ELR (cell line): Measurements from ENCODE around the gene USF2.
A peak's percentile ranks its signal among the peaks of the same experiment; 100 is the strongest.

Source experiments
- DNase-seq: peaks from one replicate; pipeline ENCODE4 v3.0.0-alpha.2; 2015; ENCODE audit warnings: low read depth

Gene USF2

DNA sequence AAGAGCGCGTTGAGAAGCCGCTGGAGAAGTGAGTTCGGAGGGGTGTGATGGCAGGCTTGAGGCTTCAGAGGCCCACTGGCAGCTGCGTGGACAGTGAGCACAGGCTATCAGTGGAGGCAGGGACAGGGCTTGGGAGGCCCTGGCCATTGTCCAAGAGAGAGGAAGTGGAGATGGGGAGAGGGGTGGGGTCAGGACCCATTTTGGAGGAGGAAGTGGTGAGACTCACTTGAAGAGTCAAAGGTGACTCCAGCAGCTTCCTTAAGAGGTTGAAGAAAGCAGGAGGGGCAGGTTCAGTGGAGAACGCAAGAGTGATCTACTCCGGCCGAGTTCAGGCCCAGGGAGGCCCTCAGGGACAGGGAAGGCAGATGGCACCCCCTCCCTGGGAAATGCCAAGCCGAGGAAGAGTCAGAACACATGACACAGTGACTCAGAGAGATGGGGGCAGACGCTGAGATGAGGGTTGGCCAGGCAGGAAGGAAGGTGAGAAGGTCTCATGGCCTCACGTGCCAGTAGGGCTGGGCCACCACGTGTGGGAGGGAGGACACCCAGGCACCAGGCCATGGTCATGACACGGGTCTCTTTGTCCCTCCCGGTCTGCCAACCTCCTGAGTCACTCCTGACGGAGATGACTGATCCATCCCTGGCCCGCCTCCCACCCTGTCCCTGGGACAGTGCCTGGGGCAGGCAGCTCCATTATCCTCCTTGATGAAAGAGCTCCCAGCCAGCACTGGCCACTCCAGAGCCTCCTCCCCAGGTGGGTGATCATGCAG is 50.1 kb downstream of the USF2 start:
- peak; percentile 96 for DNase-seq

DNA sequence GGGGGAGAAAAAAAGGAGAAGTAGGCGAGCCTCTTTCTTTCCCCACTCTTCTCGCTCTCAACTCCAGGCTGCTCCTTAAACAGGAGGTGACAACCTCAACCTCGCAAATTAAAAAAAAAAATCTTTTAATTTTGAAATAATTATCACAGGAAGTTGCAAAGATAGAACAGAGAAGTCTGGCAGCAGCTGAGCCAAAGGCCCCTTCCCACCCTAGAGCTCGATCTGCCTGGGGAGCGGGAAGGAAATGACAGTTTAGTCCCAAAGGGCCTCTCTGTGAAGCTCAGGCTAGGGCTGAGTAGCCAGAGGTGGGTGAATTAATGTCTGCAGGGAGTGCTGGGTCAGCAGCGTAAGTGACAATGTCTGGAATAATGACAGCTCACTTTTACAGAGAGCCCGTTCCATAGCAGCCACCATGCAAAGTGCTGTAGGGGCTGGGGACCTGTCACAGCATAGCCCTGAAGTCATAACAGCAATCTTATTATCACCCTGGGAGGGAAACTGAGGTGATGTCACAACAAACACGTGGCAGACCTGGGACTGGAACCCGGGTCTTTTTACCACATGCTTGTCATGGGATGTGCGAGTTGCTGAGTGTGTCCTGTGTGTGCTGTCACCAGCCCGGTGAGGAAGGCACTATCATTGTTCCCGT is 51.4 kb downstream of the USF2 start:
- no peak for DNase-seq

DNA sequence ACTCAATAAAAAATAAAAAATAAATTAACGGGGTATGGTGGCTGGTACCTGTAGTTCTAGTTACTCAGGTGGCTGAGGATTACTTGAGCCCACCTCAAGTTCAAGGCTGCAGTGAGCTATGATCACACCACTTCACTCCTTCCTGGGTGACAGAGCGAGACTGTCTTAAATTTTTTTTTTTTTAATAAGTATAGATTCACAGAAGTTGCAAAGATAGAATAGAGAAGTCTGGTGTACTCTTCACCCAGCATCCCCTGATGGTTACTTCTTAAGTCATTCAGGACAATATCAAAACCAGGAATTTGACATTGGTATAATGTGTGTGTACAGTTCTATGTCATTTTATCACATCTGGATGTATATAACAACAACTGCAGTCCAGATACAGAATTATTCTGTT is 52.5 kb downstream of the USF2 start:
- DNase-seq = no peak

DNA sequence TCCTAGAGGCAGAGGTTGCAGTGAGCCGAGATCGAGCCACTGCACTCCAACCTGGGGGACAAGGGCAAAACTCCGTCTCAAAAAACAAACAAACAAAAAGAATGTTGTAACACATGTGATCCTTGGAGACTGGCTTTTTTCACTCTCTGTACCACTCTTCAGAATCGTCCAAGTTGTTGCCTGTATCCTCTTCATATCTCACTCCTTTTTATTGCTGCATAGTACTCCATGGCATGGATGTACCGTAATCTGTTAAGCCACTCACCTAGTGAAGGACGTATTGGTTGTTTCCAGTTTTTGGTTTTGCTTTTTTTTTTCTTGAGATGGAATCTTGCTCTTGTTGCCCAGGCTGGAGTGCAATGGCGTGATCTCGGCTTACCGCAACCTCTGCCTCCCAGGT is 53.3 kb downstream of the USF2 start:
- no peak for DNase-seq

DNA sequence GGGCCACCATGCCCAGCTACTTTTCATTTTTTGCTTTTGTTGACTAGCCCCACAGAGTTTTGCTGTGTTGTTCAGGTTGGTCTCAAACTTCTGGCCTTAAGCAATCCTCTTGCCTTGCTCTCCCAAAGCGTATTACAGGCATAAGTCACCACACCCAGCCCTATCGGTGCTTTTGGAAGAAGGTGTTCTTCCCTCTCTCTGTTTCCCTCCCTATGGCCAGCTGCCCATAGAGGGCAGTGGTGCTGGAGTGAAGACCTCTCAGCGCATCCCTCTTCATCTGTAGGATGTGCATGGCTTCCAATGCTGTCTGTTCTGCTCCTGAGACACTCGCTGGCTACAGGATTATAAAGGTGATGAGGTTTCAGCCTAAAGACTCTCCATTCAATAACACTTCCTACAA is 58.9 kb downstream of the USF2 start:
- no peak for DNase-seq

DNA sequence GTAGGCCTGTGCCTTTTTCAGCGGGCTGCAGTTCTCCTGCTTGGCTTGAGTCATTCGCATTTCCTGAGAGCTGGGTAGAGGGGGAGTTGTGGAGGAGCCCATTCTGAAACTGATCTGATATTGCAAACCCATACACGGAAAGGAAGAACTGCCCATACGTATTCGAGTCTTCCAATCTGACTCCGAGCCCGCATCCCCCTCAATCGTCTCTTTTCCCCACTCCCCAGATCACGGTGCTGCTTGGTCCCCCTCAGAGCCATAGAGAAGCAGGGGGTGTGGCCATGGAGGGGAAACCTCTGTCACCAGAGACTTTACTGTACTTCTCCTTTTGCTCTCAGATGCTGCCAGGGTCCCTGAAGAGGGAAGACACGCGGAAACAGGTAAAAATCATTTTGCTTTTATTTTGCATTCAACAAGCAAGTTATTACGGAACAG is 60.1 kb downstream of the USF2 start, which contains the start of gene CD22:
CD22 (plus strand) TSS at position 337 of the 435 bp plus-strand sequence. CDS start 2,854 bp downstream, outside the sequence.
- no peak for DNase-seq

DNA sequence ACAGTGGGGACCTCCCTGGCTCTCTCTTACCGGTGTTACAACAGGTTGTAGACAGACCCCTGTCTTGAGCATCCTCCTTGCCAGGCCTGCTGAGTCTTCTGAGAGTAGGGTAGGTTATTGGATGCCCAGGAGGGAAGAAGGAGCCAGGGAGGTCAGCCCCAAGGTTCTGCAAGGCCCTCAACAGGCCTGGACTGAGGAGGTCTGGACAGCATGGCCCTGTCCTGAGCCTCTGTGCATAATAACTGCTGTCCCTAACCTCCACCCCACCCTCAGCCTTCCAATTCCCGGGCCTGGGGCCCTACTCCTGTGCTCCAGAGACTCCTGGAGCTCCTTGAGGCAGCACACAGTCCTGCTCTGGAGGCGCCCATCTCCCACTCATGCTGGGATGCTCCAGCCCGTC is 60.6 kb downstream of the USF2 start:
- no peak for DNase-seq
